GM12874 (cell line): ENCODE data around the gene RSAD2.

Experiments used
- TF ChIP-seq, protein P1 (sequence below): IDR thresholded peaks from 2 replicates; pipeline ENCODE4 v1.5.1; 2011; ENCODE audit warnings: low read depth, mild to moderate bottlenecking, control low read depth, low read length, moderate library complexity; ENCODE audit not compliant: insufficient read depth

The RSAD2 gene

GRCh38 chr2:6930923-6931647 lies 53.5 kb downstream of the RSAD2 start:
- TF ChIP-seq, protein P1, sequence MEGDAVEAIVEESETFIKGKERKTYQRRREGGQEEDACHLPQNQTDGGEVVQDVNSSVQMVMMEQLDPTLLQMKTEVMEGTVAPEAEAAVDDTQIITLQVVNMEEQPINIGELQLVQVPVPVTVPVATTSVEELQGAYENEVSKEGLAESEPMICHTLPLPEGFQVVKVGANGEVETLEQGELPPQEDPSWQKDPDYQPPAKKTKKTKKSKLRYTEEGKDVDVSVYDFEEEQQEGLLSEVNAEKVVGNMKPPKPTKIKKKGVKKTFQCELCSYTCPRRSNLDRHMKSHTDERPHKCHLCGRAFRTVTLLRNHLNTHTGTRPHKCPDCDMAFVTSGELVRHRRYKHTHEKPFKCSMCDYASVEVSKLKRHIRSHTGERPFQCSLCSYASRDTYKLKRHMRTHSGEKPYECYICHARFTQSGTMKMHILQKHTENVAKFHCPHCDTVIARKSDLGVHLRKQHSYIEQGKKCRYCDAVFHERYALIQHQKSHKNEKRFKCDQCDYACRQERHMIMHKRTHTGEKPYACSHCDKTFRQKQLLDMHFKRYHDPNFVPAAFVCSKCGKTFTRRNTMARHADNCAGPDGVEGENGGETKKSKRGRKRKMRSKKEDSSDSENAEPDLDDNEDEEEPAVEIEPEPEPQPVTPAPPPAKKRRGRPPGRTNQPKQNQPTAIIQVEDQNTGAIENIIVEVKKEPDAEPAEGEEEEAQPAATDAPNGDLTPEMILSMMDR = no peak

DNA sequence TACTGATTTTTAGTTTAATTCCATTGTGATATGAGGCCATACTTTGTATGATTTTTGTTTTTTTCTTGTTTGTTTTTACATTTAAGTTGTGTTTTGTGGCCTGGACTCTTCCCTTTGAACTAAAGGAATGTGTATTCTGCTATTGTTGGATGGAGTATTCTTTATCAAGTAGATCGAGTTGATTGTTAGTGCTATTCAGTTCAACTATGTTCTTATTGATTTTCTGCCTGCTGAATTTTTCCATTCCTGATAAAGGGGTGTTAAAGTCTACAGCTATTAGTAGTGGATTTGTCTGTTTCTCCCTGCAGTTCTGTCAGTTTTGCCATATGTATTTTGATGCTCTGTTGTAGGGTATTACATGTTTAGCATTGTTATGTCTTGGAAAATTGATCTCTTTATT lies 54.2 kb downstream of the RSAD2 start:
- TF ChIP-seq, protein P1 = no peak

DNA sequence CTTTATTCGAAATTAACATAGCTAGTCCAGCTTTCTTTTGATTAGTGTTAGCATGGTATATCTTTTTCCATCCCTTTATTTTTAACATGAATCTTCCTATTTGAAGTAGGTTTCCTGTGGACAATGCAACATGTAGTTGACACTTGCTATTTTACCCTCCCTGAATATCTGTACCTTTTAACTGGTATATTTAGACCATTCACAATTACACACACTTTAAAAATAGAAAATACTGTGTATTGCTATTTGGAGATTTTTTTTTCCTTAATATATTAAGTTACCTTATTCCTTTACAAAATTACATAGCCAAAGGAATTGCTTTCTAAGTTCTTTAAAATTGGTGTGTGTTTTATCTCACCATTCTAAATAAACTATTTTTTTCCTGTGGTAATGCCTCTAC lies 54.6 kb downstream of the RSAD2 start:
- TF ChIP-seq, protein P1 = no peak

DNA sequence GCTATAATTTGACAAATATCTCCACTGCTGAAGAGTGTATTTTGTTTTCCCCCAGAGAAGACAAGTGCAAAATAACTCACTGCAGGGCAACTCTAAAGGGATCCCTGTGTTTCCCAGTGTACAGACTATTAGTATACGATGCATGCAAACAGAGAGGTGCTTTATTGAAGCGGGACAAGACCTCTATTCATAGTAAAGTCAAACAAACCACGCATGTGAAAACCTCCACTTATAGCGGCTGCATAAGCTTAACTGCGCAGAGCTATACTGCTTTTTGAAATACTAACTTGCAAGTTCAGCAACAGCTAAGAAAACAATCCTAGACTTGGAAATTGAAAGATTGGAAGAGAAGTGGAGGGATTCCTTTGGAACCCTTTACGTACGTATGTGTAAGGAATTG lies 55.3 kb downstream of the RSAD2 start:
- TF ChIP-seq, protein P1 = no peak

- TF ChIP-seq, protein P1 = no peak
Measured at GRCh38 chr2:6933911-6934310, 56.3 kb downstream of the RSAD2 start.

- TF ChIP-seq, protein P1 = no peak
Measured at GRCh38 chr2:6934345-6934744, 56.8 kb downstream of the RSAD2 start.

DNA sequence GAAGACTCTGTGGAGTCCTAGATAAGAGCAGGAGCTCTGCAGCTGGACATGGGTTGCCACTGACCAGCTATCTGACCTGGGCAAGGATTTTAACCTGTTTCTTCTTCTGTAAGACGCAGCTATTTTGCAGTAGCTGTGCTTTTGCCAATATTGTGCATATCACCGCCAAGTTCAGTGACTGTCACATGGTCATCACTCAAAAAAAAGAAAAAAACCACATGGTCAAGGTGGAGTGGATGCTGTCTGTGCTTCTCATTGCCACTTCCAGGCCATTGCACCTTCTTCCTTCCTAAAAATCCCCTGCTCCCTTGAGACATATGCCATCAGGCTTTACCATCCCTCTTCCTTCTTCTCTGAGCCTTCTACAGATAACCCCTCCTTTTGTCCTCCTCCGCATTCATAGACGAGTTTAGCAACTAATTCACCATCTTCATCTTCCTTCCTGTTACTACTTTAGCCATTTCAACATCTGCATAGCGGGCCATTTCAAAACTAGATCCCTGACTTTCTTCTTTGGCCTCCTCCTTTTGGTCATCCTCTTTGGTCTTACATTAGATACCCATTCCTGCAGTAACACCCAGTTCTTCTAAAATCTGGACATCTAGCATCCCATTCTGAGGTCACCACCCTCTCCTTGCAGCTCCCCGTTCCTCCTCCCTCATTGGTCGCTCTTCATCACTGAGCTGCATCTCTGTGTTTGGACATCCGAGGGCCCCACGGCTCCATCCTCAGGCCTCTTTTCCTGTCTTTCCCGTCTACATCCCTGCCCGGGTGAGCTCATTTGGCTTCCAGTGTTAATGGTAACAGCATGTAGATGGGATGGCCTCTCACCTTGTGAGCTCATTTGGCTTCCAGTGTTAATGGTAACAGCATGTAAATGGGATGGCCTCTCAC lies 57.4 kb downstream of the RSAD2 start:
- TF ChIP-seq, protein P1 = no peak
